ENCODE results near the gene LIME1. TPM values are rescaled to one million over a fixed set of nuclear protein-coding genes. Genes with fewer than 3 reads are reported as not detected.

The LIME1 gene
- total and polyA plus RNA-seq, 9 of the 15 experiments (the other 6 are each of a cell fraction or from before 2014, with no cell fraction given) = 0.11 to 17.1 (median 2.8) TPM; not detected in 2

GRCh38 chr20:63733579-63734081 is 2.8 kb upstream of the LIME1 start:
- no peak for FAIRE-seq
- no peak overlapping the region for H3K27ac ChIP-seq (ENCODE audit: extremely low read depth, low read depth, low read length)
- peaks cover 23% of the 10 kb centered on the region for H3K79me2 ChIP-seq (ENCODE audit: control insufficient read depth, insufficient read depth, low read length)
- in situ Hi-C loops (cut with MboI) = no loop called here
- intact Hi-C loops (cut with micrococcal nuclease) = no loop called here
- H3K4me1 ChIP-seq (replicated peaks in 1 of 2; ENCODE audit: control insufficient read depth in 2 of 2, insufficient read depth in 2 of 2, low read length in 2 of 2) = peaks cover under 1 to 52% of the 10 kb centered on the region in 2 experiments; a peak in 3 of 5 replicates
- peaks cover 71% of the 10 kb centered on the region; the same call in 2 of the 3 replicates for H3K36me3 ChIP-seq (ENCODE audit: control insufficient read depth, insufficient read depth, low read length)
- 88% methylated on average over 17 of the region's 18 CpGs for WGBS (ENCODE audit: insufficient coverage, low coverage, missing lambda C conversion rate)
- H3K4me3 ChIP-seq = no peak overlapping the region
- no peak for DNase-seq (ENCODE audit: extremely low read depth in 1 of 4, low spot score in 3 of 4)
- H3K9ac ChIP-seq (ENCODE audit: insufficient read depth in 1 of 2, low read depth in 2 of 2, low read length in 2 of 2) = no peak overlapping the region; a peak in 1 of 4 replicates
- POLR2A ChIA-PET = no interaction called here
- no TSS peak for BruUV-seq (replicated peaks)
- peaks cover 4% of the 10 kb centered on the region for H3K9me3 ChIP-seq (replicated peaks; ENCODE audit: control insufficient read depth, insufficient read depth, low read depth, low read length)
- no peak overlapping the region for H2AFZ ChIP-seq (ENCODE audit: low read depth, low read length)
- TF ChIP-seq KLF16 (IDR thresholded peaks at IDR 0.05) (no peak), MAFF (IDR thresholded peaks at IDR 0.05; ENCODE audit: low read length) (no peak), GATA2 (CRISPR knock-in tag; IDR thresholded peaks at IDR 0.05) (no peak), NCOR1 (IDR thresholded peaks at IDR 0.05) (no peak), ZNF146 (CRISPR knock-in tag; IDR thresholded peaks at IDR 0.05; ENCODE audit: unreplicated experiment) (no peak), MTA2 (IDR thresholded peaks at IDR 0.05; ENCODE audit: low read depth) (no peak), CBX2 (IDR thresholded peaks at IDR 0.05; ENCODE audit: insufficient read depth, low read length, poor library complexity, severe bottlenecking) (no peak), ZNF124 (CRISPR knock-in tag; IDR thresholded peaks at IDR 0.05) (no peak), CHCHD3 (CRISPR knock-in tag; IDR thresholded peaks at IDR 0.05) (no peak)
- H3K27me3 ChIP-seq (ENCODE audit: control insufficient read depth in 2 of 2, insufficient read depth in 2 of 2, low read length in 2 of 2) = no peaks in the 10 kb centered on the region
- H4K20me1 ChIP-seq (replicated peaks; ENCODE audit: control insufficient read depth, insufficient read depth, low read length) = 0 out of 2 replicates have a peak, but pooled peaks cover 5% of the 10 kb centered on the region
- CTCF ChIA-PET (ENCODE audit: low intra/inter-chr PET ratio) = no interaction called here
- no peaks in the 10 kb centered on the region for H3K9me1 ChIP-seq (ENCODE audit: control insufficient read depth, insufficient read depth, low read length)
- ATAC-seq = no peak
- H3K4me2 ChIP-seq (ENCODE audit: insufficient read depth, low read length) = no peak overlapping the region
